Astrocyte of the cerebellum (primary cell): ENCODE measurements around the gene DCTN4.

ENCODE experiments used
- DNase-seq: peaks from one replicate; pipeline ENCODE4 v3.0.0-alpha.2; 2011; ENCODE audit warnings: low read depth
- H3K4me3 ChIP-seq: 2 replicates; pipeline ENCODE4 v1.5.1; 2011; ENCODE audit warnings: mild to moderate bottlenecking, low read depth, low read length, moderate library complexity
- in situ Hi-C: cut with HindIII; loops from 2 replicates; pipeline ENCODE4 v1.10.0; 2017; ENCODE audit warnings: low sequenced_read_pairs
- TF ChIP-seq, protein P1 (sequence below): IDR thresholded peaks from 2 replicates; pipeline ENCODE4 v1.5.1; 2012; ENCODE audit warnings: low read length, low read depth, moderate library complexity, mild to moderate bottlenecking; ENCODE audit errors: missing control alignments

DCTN4 gene

GRCh38 chr5:150692276-150692675 lies 66.5 kb downstream of the DCTN4 start:
- no peak overlapping the region for H3K4me3 ChIP-seq
- in situ Hi-C loops = no loop called here
- no peak for DNase-seq
- TF ChIP-seq, protein P1, sequence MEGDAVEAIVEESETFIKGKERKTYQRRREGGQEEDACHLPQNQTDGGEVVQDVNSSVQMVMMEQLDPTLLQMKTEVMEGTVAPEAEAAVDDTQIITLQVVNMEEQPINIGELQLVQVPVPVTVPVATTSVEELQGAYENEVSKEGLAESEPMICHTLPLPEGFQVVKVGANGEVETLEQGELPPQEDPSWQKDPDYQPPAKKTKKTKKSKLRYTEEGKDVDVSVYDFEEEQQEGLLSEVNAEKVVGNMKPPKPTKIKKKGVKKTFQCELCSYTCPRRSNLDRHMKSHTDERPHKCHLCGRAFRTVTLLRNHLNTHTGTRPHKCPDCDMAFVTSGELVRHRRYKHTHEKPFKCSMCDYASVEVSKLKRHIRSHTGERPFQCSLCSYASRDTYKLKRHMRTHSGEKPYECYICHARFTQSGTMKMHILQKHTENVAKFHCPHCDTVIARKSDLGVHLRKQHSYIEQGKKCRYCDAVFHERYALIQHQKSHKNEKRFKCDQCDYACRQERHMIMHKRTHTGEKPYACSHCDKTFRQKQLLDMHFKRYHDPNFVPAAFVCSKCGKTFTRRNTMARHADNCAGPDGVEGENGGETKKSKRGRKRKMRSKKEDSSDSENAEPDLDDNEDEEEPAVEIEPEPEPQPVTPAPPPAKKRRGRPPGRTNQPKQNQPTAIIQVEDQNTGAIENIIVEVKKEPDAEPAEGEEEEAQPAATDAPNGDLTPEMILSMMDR = no peak

DNA sequence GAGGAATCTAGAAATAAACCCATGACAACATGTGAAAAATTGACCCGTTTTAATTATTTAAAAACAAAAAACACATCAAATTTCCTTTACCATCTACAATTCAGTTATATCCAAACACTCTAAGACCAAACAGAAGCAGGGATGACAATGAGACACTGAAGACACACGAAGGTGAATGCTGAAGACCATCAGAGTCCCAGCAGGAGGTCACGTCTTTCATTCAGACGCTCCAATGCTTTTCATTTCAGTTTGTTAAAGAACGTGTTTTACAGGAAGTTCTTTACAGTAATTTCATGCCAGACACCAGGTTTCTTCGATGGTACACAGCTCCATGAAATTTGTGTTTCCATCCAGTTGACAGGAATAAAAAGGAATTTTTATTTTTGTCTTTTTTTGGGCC lies 68.1 kb downstream of the DCTN4 start:
- H3K4me3 ChIP-seq = no peak overlapping the region
- DNase-seq = no peak
- TF ChIP-seq, protein P1 = no peak
- in situ Hi-C loops = no loop called here

- H3K4me3 ChIP-seq = no peak overlapping the region
- in situ Hi-C loops = no loop called here
- no peak for DNase-seq
- TF ChIP-seq, protein P1 = no peak
Observed at GRCh38 chr5:150689120-150689519, 69.7 kb downstream of the DCTN4 start.

DNA sequence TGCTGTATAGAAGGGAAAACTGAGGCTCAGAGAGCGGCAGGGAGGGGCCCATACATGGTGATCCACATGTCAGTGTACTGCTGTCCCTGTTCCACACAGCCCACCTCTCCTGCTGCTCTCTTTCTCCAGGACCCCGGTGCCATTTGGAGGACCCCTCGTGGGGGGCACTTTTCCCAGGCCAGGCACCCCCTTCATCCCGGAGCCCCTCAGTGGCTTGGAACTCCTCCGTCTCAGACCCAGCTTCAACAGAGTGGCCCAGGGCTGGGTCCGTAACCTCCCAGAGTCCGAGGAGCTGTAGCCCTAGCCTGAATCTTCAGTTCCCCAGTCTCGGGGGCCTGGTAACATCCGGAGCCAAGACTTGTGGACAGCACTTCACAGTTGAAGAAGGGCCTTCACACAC lies 82.2 kb downstream of the DCTN4 start:
- DNase-seq = no peak
- TF ChIP-seq, protein P1 = no peak
- H3K4me3 ChIP-seq = no peak overlapping the region
- in situ Hi-C loops = no loop called here

DNA sequence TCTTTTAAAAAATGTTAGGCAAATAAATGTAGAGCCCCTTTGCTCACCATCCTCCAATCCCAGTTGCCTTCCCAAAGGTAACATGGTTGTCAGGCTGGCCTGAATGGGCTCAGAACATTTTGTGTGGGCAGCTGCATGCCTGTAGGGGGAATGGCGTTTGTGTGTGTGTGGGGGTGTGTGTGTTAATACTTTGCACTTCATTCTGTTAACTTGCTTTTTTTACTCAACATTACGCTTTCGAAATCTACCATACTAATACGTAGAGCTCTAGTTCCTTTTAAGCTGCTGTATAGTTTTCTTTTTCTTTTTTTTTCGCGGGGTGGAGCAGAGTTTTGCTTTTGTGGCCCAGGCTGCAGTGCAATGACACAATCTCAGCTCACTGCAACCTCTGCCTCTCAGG lies 83.7 kb downstream of the DCTN4 start:
- TF ChIP-seq, protein P1 = no peak
- no peak for DNase-seq
- in situ Hi-C loops = no loop called here
- H3K4me3 ChIP-seq = no peak overlapping the region

DNA sequence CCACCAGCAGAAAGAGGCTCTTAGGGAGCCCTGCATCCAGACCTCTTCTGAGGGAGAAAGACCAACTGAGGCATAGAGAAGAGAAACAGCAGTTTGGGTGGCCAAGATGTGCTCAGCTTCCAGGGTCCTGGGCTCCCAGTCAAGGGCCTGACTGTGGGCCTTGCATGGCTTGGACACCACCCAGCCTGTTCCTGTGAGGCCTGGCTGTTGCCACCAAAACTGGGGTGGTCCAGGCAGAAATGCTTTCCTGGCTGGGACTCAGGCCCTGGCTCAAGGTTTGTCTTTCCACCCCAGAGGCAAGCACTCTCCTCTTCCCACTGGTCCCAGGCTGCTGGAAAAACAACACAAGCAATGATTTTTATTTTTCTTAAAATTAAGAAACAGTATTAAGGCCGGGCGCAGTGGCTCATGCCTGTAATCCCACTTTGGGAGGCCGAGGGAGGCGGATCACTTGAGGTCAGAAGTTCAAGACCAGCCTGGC lies 84.4 kb downstream of the DCTN4 start:
- no peak overlapping the region for H3K4me3 ChIP-seq
- no peak for DNase-seq
- TF ChIP-seq, protein P1 = no peak
- in situ Hi-C loops = loop anchor here (25.0 kb wide), 1 partner anchor 212 kb away; no protein-coding TSS in a partner anchor
